MG63 (cell line): Measurements from ENCODE around the gene NTN4. TPM values are rescaled to one million over a fixed set of nuclear protein-coding genes. Genes with fewer than 3 reads are reported as not detected.

Experiments
- DNase-seq: peaks from one replicate; pipeline ENCODE4 v3.0.0-alpha.2; 2020
- H3K27me3 ChIP-seq: fragments of 250-450 bp; sonication (Bioruptor Pico); 2 replicates; pipeline ENCODE4 v1.5.1; 2020; ENCODE audit warnings: mild to moderate bottlenecking, moderate library complexity
- H3K36me3 ChIP-seq: fragments of 250-450 bp; sonication (Bioruptor Pico); 2 replicates; pipeline ENCODE4 v1.5.1; 2020; ENCODE audit warnings: mild to moderate bottlenecking, moderate library complexity
- H3K4me3 ChIP-seq: fragments of 250-450 bp; sonication (Bioruptor Pico); 2 replicates; pipeline ENCODE4 v1.5.1; 2020; ENCODE audit warnings: mild to moderate bottlenecking, moderate library complexity
- H3K9me3 ChIP-seq: fragments of 250-450 bp; sonication (Bioruptor Pico); 2 replicates; pipeline ENCODE4 v1.5.1; 2020; ENCODE audit warnings: mild to moderate bottlenecking, moderate library complexity
- total RNA-seq: library from RNA; depleted of rRNA; stranded (reverse); fragments of >200 nt; shearing (Covaris generic); gene quantifications from 2 replicates; pipeline ENCODE4 v1.2.3, GENCODE V29; 2014; ENCODE audit warnings: low replicate concordance; rRNA removed

Gene NTN4
- total RNA-seq, 1 experiment from 2014 or later = 43.1 TPM

- Histone ChIP-seq H3K27me3 (no peaks in the 10 kb centered on the region; the same call in 1 of the 2 replicates), H3K4me3 (no peak overlapping the region), H3K9me3 (no peaks in the 10 kb centered on the region), H3K36me3 (no peaks in the 10 kb centered on the region)
- DNase-seq = no peak
Observed at GRCh38 chr12:95611676-95612309, 178.8 kb downstream of the NTN4 start.

DNA sequence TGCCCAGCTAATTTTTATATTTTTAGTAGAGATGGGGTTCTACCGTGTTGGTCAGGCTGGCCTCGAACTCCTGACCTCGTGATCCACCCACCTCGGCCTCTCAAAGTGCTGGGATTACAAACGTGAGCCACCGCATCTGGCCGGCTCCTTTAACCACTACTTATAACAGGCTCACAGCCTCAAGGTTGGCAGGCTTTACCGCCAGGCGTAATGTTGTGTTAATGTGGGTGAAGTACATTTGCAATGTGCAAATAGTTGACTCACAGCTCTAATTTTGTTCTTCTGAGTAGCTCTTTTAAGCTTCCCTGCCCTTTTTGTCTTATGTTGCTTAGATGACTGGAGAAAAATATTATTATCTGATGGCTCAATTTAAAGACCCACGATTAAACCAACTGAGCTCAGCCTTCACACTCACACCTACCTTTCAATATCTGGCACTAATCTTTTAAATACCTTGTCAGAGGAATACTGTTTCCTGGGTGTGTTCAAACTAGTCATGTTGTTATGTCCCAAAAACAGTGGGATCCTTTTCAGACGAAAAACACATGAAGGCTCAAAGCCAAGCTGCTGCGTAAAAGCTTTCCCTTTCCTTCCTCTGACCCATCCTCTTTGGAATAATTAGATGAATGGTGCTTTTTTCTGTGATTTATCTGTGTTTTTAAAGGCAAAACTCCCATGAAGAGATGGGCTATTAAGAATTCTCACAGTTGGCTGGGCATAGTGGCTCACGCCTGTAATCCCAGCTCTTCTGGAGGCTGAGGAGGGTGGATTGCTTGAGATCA lies 182.1 kb downstream of the NTN4 start:
- Histone ChIP-seq H3K4me3 (no peak overlapping the region), H3K9me3 (no peaks in the 10 kb centered on the region), H3K27me3 (no peaks in the 10 kb centered on the region), H3K36me3 (no peaks in the 10 kb centered on the region)
- DNase-seq = peak; percentile 98

Other genes with a start within 250 kb of the NTN4 start
- gene USP44, start 239.3 kb downstream of the NTN4 start, total RNA-seq = 0.27 TPM in 1 of 2 replicates, not detected in the other
- gene SNRPF, start 68.2 kb upstream of the NTN4 start, total RNA-seq = 6.3 and 16.9 TPM in 2 replicates
- 0.12 and 0.16 TPM in 2 replicates for gene CCDC38, start 151.8 kb upstream of the NTN4 start, total RNA-seq
- 0.10 TPM in 1 of 2 replicates, not detected in the other for gene AMDHD1, start 152.6 kb upstream of the NTN4 start, total RNA-seq
- not detected in 2 replicates for gene HAL, start 205.6 kb upstream of the NTN4 start, total RNA-seq
- 45.7 and 50.4 TPM in 2 replicates for gene LTA4H, start 244.8 kb upstream of the NTN4 start, total RNA-seq